8988T (cell line): ENCODE results near the gene USP3.

ENCODE experiments used
- DNase-seq: peaks from one replicate; pipeline ENCODE4 v3.0.0; 2011

Gene USP3

DNA sequence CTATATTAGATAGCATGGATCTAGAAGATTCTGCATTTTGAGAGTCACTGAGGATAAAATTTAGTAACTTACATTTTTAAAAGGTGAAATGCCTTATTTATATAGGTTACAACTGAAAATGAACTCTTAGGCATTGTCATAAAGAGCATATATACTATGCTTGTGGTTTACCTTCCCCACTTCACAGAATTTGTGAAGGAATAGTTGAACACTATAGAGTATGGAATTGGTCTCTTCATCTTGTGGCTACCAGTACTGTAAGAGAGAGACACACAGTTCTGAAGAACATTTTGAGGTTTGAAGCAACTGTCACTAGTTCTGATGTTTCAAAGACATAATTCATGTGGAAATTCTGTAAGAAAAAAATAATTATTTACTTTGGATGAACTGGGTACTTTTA lies 51.1 kb downstream of the USP3 start:
- no peak for DNase-seq

DNA sequence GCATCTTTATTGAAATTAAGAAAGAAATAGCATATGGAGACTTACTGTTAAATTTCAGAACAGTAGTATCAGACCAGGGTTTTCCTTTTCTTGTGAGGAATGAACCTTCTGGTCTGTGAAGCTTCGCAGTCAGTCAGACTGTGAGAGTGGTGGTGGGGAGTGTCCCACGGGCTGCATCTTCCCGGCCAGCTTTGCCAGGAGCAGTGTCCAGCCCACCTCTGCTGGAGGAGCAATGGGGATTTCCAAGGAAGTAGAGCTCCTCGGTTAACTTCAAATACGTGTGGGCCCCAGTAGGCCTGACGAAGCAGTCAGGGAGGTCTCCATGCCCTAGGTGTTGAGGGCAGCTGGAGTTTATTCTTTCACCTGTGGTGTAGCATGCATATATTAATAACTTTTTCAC lies 51.9 kb downstream of the USP3 start:
- no peak for DNase-seq

DNA sequence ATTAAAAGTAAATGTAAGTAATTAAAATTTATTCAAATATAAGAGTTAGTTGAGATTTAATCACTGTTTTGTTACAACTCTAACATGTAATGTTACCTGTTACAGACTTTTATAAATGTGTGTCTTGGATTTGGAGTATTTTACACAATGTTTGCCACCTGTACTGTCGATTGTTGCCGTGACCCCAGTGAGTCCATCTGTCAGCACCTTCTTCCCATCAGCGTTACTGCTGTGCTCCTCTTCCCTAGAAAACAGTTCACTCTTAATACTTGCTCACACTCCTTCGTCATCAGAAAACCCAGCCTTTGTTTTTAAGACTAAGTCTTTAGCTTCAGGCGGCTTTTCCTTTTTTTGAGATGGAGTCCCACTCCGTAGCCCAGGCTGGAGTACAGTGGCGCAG lies 52.3 kb downstream of the USP3 start:
- no peak for DNase-seq

DNA sequence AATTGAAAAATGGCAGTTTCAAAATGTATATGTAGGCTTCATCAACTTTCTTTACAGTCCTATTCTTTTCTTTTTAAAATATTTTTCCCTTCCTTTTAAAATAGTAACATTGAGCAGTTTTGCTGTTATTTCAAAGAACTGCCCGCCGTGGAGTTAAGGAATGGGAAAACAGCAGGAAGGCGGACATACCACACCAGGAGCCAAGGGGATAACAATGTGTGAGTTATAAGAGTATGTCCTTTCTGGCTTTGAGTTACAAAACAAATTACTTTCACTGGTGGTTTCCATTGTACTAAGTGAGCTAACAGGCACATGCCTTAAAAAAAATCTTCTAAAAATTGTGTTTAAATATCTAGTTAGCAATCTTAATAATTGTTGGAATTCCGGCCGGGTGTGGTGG lies 55.4 kb downstream of the USP3 start:
- no peak for DNase-seq

DNA sequence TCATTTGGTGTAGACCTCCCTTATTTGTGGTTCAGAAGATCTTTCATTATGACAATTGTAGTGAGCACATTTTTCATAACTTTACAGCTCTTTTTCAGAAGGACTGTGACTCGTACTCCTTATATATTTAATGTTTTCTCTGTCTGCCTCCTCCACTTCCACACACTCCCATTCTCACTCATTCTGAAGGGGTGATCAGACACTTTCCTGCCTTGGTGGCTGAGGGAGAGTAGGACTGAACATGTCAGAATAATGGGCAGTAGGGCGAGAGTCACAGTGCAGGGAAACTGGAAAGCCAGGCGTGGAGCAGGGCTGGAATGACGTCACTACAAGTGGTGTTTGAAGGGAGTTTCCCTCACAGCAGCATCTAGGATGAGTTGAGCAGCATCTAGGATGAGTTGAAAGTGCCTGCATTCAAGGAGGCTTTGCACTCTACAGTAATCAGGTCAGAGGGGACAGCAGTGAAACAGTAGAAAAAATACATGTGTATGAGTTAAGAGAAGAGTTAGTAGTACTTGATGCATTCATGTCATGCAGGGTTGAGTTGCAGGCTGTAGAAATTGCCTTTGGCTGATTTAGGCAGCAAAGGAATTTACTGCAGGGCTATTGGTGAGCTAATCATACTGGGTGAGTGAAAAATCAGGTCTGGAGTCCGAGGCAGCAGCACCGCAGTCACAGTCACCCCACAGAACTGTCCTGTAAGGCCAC lies 56.5 kb downstream of the USP3 start:
- DNase-seq, result no peak

DNA sequence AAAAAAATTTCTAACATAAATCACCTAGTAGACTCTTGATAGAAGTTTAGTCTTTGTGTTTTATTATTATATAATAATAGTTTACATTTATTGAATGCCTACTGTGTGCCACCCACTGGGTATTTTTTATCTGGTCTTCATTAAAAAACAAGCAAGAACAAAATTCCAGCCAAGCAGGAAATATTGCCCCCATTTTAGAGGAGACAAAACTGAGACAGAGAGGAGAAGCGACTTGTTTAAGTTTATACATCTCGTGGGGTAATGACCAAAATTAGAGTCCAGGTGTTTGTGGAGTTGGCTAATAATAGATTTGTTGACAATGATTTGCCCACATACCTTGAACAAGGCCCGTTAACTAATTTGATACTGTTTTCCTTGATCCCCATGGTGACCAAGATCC lies 59.7 kb downstream of the USP3 start:
- DNase-seq, result no peak

DNA sequence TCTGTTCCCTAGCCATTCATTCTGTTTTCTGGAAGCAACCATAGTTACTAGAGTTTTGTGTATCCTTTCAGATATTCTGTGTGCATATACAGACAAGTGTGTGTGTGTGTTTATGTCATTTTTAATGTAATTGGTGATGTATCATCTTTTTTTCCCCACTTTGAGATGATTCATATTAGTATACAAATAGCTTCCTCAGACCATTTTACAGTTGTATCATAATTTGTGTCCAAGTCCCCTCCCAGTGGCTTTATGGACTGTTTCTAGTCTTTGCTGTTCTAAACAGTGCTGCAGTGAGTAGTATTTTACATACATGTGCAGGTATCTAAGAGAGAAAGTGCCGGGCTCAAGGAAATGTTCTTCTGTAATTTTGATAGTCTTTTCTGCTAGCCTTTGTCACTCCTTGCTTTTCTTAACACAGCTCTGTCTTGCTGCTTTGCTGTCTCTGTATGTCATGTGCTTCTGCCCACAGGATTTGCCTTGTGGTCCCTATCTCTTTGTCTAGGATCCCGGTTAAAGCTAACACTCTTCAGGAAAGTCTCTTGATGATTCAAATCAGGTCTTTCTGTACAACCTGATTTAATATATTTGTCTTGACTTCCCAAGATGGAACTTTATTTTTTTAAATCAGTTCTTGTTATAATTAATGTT lies 61.3 kb downstream of the USP3 start:
- DNase-seq, result no peak

DNA sequence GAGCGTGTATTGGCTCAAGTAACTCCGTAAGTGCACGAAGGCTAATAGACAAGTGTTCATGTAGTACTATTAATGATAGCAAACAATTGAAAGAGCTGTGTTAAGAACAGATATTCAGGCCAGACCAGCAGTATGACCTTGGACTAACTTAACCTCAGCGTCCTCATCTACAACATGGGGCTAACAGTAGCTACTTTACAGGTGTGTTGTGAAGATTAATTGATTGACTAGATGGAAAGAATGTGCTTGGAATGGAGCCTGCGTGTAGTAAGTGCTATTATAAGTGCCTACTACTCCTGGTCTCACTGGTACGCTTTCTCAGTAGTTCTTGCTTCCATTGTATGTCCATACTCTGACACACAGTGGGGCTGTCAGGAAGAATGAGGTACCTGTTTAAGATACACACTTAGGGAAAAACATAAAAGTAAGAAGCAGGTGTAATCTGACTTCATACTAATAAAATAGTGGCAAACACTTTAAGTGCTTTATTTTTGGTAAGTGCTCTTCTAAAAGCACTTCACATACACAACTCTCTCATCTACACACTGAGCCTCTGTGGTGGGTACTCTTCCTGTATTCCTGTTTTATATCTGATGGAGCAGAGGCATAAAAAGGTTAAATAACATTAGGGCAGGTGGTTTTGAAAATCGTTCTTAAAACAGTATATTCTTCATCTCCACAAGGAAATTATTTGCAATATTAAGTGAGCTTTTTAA lies 68.5 kb downstream of the USP3 start:
- no peak for DNase-seq

DNA sequence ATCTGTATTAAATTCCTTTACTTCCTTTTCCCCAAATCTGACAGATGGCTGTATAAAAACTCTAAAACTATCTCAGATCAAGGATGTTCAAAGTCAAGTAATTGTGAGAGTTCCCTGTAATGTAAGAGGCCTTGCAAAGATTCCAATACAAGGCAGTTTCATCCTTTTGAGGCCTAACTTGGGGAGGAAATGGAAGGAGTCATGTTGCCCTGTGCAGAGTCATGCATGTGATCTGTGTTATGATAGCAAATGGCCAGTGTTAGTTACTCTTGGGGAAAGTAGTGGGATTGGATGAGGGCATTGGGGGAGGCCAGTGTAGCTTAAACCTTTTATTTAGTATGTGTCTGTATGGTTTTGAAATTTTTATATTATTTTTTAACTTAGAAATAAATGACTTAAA lies 69.1 kb downstream of the USP3 start:
- DNase-seq, result no peak

DNA sequence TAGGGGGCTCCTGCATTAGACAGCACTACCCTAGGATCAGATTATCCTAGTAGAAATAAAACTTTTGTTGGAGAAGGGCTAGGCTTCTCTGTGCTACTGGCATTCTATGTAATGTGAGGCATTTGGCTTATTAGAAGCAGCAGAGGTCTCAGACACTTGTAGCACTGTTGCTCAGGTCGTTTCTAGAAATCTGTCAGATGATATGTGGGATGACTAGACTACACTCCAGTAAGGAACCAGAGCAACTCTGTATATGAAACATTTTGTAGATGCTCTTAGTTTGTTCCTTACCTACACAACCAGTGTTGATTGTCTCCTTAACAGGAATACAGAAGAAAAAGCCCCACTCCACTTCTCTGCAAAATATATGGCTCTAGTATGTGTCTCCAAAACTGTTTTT lies 70.9 kb downstream of the USP3 start:
- DNase-seq, result no peak

DNA sequence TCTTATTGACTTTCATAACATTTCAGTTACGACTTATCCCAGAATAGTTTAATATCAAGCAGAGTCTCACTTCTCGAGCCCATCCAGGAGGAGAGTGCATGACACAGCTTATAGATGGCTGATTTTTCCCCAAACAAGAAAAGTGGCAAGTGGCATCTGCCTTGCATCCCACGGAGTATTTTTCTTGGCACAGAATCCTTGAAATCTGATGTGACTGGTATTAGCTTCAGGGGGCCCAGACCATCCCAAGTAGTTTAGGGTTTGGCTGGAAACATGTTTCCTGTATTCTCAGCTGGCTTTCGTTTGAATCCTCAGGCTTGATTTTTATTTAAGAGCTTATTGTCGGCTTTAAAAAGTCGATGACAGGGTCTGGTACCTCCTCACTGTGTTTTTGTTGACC lies 72.0 kb downstream of the USP3 start:
- DNase-seq, result no peak

DNA sequence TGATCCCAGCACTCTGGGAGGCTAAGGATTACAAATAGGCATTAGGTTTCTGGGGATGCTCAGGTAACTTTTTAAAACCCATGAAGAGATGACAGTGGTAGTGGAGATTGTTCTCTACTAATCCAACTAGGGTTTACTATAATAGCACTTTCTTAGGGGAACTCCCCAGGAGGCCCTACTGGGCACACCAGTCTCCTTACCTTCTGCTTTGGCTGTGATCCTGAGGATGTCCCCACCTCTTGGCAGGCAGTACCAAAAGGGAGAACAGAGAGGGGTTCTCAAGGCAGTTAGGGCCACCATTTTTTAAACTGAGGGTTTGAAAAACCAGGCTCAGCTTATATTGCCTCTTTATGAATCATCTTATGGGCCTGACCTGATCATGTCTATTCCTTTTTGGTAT lies 77.8 kb downstream of the USP3 start:
- DNase-seq, result no peak

DNA sequence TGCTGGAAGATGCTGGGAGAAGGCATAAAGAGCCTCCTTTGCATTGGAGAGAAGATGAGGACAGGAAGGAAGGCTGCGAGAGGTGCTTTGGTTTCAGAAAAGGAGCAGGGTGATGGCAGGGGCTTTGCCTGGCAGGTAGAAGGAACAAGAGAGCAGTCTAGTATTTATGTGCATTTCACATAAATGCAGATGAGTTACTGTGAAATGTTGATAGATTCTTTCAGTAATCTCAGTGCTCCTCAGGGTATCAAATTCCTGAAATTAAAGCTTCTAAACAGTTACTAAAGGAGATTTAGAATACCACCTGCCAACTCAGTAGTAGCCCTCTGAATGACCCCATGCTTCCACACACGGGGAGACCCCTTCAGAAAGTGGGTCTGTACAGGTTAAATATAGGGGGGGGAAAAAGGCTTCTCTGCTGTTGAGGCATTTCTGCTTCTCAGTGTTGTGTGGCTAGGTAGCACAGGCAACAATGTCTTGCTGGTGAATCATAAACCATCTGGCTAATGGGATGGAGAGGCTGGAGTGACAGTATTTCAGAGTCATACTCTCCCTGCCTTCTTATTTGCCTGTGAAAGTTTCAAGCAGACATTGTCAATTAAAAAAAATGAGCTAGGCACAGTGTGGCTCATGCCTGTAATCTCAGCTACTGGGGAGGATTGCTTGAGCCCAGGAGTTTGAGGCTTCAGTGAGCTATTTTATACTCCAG lies 78.5 kb downstream of the USP3 start:
- no peak for DNase-seq

DNA sequence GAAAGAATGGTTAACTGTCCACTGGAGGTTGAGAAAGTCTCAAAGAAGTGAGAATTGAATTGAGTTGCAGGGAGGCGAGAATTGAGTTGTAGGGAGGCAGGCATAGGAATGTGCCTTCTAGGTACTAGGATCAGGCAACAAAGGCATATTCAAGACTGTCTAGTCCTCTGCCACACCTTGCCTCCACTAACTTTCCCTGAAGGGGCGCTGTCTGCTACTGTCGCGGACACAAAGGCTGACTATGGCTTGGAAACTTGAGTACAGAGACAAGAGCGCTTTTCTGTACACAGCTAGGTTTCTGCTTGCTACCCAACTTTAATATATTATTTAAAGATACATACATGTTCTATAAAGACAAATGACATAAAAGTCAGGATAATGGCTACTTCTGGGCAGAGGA lies 82.4 kb downstream of the USP3 start:
- no peak for DNase-seq

DNA sequence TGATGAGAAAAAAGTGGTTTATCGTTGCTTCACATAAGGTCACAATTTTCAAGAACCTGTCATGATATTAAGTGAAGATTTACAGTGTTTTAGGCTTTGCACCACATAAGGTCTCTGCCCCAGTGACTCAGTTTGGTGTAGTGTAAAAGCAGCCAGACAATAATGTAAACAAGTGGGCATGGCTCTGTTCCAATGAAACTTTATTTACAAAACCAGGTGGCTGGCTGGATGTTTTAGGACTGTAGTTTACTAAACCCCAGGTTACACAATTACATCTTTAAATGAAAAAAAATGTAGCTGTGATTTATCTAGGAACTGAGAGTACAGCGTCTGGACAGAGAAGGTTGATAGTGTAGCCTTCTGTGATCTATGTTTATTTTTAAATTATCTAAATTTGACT lies 83.1 kb downstream of the USP3 start:
- DNase-seq, result no peak

DNA sequence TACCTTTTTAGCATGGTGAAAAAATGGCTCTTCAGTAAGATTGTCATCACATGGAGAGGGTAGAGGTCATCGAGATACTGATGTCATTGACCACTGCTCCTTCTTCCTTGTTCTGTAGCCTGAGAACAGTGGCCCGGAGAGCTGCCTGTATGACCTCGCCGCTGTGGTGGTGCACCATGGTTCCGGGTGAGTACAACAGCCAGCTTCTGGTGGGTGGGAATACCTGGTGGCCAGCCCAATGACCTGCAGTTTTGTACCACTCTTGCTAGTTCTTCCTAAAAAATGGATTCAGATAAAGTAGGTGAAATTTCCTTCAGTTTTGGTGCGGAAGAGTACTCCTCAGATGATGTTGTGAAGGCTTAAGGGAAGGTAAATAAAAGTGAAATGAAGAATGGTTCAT lies 84.4 kb downstream of the USP3 start:
- DNase-seq, result no peak

DNA sequence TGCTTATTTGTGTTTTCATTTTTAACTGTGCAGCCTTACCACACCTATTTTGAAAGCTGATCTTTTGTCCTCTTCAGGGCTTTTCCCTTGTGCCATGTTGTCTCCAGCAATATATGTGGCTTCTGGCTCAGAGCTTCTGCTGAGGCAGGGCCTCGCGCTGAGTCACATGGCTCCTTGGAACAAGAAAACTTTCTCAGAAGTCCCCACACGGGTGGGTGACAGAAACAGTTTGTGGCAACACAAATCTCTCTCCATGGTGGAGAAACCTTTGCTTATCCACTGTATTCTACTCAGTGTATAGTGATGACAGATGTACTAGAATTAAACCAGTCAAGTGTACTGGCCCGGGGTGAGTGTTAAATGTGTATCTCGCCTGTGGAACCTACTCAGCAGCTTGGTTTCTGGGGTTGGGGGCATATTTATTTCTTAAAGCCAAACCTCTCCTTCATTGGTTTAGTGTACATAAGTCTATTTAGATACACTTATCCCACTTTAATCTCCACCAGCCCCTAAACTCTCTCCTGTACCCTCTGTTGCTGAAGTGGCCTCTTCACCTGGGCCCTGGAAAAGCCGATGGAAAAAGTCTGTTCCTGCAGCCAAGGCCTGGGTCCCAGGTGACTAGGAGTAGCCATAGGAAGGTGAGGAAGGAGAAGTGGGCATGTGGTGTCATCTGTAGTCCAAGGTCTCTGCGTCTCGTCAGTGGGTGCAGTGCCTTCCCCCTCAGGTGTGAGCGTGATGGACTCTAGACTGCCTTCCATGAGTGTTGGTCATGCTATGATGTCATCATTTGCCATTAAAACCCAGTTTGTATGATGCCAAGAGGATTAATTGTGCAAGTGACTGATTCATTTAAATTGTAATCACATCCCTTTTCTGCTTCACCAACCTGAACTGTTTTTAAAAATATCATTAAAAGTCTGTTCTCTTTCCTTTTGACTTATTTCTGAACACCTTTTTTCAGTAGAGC lies 89.6 kb downstream of the USP3 start:
- DNase-seq, result no peak

DNA sequence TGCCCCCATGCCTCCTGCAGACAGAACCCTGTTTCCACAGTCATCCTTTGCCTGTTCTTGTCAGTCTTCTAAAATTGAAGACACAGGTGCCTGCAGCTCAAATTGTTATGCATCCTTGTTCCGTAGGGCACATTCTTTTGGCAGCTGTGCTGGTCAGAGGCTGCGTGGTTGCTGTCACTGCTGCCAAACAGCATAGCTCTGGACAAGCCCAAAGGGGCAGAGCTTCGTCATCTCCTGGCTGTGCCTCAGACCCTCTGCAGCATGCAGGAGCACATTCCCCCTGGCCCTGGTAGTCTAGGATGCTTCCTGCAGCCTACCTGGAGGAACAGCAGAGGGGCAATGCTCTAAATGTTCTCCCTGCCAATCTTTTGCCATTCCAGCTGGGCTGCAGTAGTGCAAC lies 90.7 kb downstream of the USP3 start:
- DNase-seq, result no peak

DNA sequence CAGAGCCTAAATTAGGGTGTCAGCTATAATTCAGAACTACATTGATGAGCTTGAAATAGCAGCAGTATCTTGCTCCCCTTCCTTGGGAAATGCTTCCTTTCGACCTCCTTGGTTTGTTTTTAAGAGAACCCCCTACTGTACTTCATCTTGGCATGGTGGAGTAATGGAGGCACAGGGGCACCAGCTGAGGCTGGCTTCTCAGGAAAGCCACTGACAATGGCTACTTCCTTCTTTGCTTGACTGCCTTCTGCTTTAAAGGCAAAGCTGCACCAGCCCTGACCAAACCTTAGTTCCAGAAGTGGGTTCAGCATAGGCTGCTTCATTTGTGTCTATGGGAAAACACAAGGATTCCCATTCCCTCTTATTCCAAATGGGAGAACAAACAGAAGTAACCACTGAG lies 91.3 kb downstream of the USP3 start:
- DNase-seq, result no peak

DNA sequence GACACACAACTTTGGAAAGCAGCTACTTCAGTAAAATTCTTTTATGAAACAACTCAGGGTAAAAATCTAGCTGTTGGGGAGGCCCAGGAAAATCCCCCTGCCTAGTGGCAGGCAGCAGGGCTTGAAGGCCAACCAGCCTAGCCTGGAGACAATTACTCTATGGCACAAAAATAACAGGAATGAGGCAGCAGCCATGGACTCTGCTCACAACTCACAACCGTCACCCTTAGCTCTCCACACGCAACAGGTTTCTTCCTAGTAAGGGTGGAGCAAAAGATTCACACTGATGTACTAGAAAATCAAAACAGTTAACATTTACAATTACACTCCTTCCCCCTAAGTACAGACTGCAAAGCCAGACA lies 92.3 kb downstream of the USP3 start:
- DNase-seq, result no peak

DNA sequence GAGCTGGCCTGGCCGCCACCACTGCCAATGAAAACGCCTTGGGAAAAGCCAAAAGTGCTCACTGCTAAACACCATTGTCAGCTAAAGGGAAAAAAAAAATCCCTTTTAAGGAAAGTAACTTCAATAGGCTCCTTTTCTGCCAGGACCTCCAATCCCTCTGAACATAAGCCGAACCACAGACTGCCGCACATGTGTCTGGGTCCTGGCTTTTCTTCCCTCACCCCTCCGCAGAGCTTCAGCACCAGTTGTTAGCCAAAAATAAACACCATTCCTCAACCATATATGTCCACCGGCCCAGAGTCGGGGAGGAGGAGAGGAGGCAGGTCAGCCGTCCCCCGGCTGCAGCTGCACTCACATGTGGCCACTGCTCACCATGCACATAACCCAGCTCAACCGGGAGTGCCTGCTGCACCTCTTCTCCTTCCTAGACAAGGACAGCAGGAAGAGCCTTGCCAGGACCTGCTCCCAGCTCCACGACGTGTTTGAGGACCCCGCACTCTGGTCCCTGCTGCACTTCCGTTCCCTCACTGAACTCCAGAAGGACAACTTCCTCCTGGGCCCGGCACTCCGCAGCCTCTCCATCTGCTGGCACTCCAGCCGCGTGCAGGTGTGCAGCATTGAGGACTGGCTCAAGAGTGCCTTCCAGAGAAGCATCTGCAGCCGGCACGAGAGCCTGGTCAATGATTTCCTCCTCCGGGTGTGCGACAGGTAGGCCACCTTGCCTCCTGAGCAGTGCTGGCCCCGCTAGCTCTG lies 92.8 kb downstream of the USP3 start, which contains the start of gene FBXL22:
TSS of gene FBXL22 (plus strand) at position 350 of the 753 bp plus-strand sequence. CDS start at position 356, 6 bp downstream.
- no peak for DNase-seq

DNA sequence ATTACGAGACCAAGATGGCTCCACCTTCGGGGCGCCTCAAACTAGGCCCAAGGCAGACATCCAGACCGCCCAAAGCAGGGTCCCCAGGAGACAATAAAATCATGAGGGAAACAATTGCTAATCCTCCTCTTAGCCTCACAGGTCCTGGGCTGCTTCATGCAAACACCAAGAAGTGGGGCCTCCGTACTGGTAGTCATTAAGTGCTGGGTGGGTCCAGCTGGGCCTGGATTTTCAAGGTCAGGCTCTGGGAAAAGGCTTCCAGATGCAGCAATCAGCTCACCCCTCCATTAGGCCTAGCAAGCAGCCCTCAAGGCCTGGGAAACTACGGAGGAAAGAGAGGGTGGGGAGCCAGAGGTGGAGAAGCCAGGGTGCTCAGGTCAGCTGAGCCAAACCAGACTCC lies 93.4 kb downstream of the USP3 start:
- no peak for DNase-seq
